B cell (primary cell): Measurements from ENCODE around the gene C3orf49. TPM values are rescaled to one million over a fixed set of nuclear protein-coding genes. Genes with fewer than 3 reads are reported as not detected.

Experiments used
- ATAC-seq: fragments of 200-7000 bp; cut with Tn5 transposase; one replicate; pipeline ENCODE4 v1.10.0; 2021; ENCODE audit warnings: low read depth, mild to moderate bottlenecking, moderate number of reproducible peaks, moderate library complexity
- CTCF ChIA-PET: fragments of 350-600 bp; sonication (Branson Sonifier 250); formaldehyde crosslinking; loops from one replicate; lab custom pipeline; 2021; ENCODE audit warnings: antibody characterized with exemption, inconsistent platforms; lab: Charles Lee
- POLR2A ChIA-PET: fragments of 350-600 bp; sonication (Branson Sonifier 250); formaldehyde crosslinking; loops from one replicate; lab custom pipeline; 2021; ENCODE audit warnings: antibody characterized with exemption; lab: Charles Lee
- DNase-seq: peaks from one replicate; pipeline ENCODE4 v3.0.0; 2013
- H2AFZ ChIP-seq: 2 replicates; pipeline ENCODE4 v1.6.1; 2012; ENCODE audit warnings: mild to moderate bottlenecking, low read depth, low read length; ENCODE audit not compliant: insufficient read depth, poor library complexity, severe bottlenecking
- H3K27ac ChIP-seq, 2 donors: 1 replicate in 1 of 2; 2 replicates in 1 of 2; pipeline ENCODE4 v1.5.1; 2012 to 2013; ENCODE audit warnings: low read length in 2 of 2, mild to moderate bottlenecking in 2 of 2, moderate library complexity in 1 of 2
- H3K27me3 ChIP-seq, 4 experiments: fragments of 200-600 bp in 1 of 4; sonication (generic) in 1 of 4; replicated peaks in 1 of 4; 1 replicate in 2 of 4; 2 replicates in 2 of 4; pipeline versions ENCODE4 v1.6.1 to v1.7.0; 2013 to 2016; ENCODE audit warnings: low read length in 3 of 4, mild to moderate bottlenecking in 2 of 4, mixed read lengths in 1 of 4, moderate library complexity in 1 of 4; ENCODE audit not compliant: insufficient read depth in 4 of 4, control insufficient read depth in 3 of 4; ENCODE audit errors: control extremely low read depth in 1 of 4
- H3K36me3 ChIP-seq, 2 experiments: replicated peaks in 1 of 2; 1 replicate in 1 of 2; 2 replicates in 1 of 2; pipeline versions ENCODE4 v1.6.1 to v1.7.1; 2013; ENCODE audit warnings: low read length in 1 of 2; ENCODE audit not compliant: insufficient read depth in 2 of 2, control insufficient read depth in 1 of 2; ENCODE audit errors: control extremely low read depth in 1 of 2, extremely low read depth in 1 of 2
- H3K4me1 ChIP-seq, 2 donors: fragments of 200-600 bp in 1 of 2; sonication (generic) in 1 of 2; 1 replicate in 1 of 2; 2 replicates in 1 of 2; pipeline versions ENCODE4 v1.5.1 to v1.6.1; 2013 to 2017; ENCODE audit warnings: low read length in 2 of 2; ENCODE audit not compliant: control insufficient read depth in 2 of 2, insufficient read depth in 2 of 2
- H3K4me2 ChIP-seq: replicated peaks from 2 replicates; pipeline ENCODE3; 2012; ENCODE audit warnings: mild to moderate bottlenecking, low read depth, low read length; ENCODE audit not compliant: poor library complexity, severe bottlenecking
- H3K4me3 ChIP-seq, 5 experiments: fragments of 200-600 bp in 1 of 5; sonication (generic) in 1 of 5; 1 replicate in 3 of 5; 2 replicates in 2 of 5; pipeline versions ENCODE4 v1.5.1 to v1.7.0; 2011 to 2016; ENCODE audit warnings: low read length in 4 of 5, mild to moderate bottlenecking in 4 of 5, low read depth in 2 of 5, control low read depth in 1 of 5, moderate library complexity in 1 of 5; ENCODE audit not compliant: insufficient read depth in 1 of 5; ENCODE audit errors: control extremely low read depth in 1 of 5, extremely low read depth in 1 of 5
- H3K79me2 ChIP-seq: fragments of 200-600 bp; sonication (generic); one replicate; pipeline ENCODE4 v1.6.0; 2016; ENCODE audit warnings: low read length; ENCODE audit not compliant: control insufficient read depth, insufficient read depth
- H3K9ac ChIP-seq: fragments of 200-600 bp; sonication (generic); 2 replicates; pipeline ENCODE4 v1.6.1; 2017; ENCODE audit warnings: mild to moderate bottlenecking, low read length, moderate library complexity
- H3K9me3 ChIP-seq, 3 donors: one replicate each; pipeline versions ENCODE4 v1.6.1 to v1.7.1; 2013; ENCODE audit warnings: low read length in 2 of 3; ENCODE audit not compliant: control insufficient read depth in 2 of 3, insufficient read depth in 1 of 3; ENCODE audit errors: control extremely low read depth in 1 of 3
- H4K20me1 ChIP-seq: 2 replicates; pipeline ENCODE4 v1.6.0; 2012; ENCODE audit warnings: mild to moderate bottlenecking, low read length; ENCODE audit not compliant: insufficient read depth, control insufficient read depth, poor library complexity, severe bottlenecking
- H3K27ac Mint-ChIP-seq: one replicate; pipeline ENCODE4 v1.8.0; 2021; ENCODE audit warnings: mixed read lengths
- H3K27me3 Mint-ChIP-seq: one replicate; pipeline ENCODE4 v1.8.0; 2021; ENCODE audit warnings: mixed read lengths
- H3K4me1 Mint-ChIP-seq: one replicate; pipeline ENCODE4 v1.8.0; 2021; ENCODE audit warnings: mixed read lengths
- H3K4me3 Mint-ChIP-seq: one replicate; pipeline ENCODE4 v1.8.0; 2021; ENCODE audit warnings: mixed read lengths
- H3K9me3 Mint-ChIP-seq: one replicate; pipeline ENCODE4 v1.8.0; 2022; ENCODE audit warnings: mixed read lengths; ENCODE audit not compliant: insufficient read depth
- EZH2 ChIP-seq: IDR thresholded peaks from 2 replicates; pipeline ENCODE4 v1.6.1; 2012; ENCODE audit warnings: borderline replicate concordance, low read depth, mild to moderate bottlenecking, moderate library complexity, low read length; ENCODE audit not compliant: insufficient read depth, poor library complexity, severe bottlenecking
- WGBS: methylation state at CpG from one replicate; pipeline ENCODE4 v1.1.5; 2013; ENCODE audit warnings: missing lambda C conversion rate; ENCODE audit not compliant: insufficient coverage; 5-methylcytosine and 5-hydroxymethylcytosine counted together
- intact Hi-C: fragments of 100-400 bp; cut with micrococcal nuclease; formaldehyde crosslinking; loops from one replicate; pipeline ENCODE4 v1.10.0; 2022
- polyA plus RNA-seq: library from polyadenylated mRNA; depleted of rRNA; stranded (reverse); fragments of >200 nt; gene quantifications from 2 replicates; pipeline ENCODE4 v1.2.3, GENCODE V29; 2012
- total RNA-seq, 2 donors: library from RNA; stranded (reverse); fragments of 120-200 nt in 1 of 2; gene quantifications; 1 replicate in 1 of 2; 2 replicates in 1 of 2; pipeline versions ENCODE4 v1.2.3 to v1.2.4, GENCODE V29; 2013 to 2022
- TF ChIP-seq, protein P1 (sequence below): fragments of 200-600 bp; IDR thresholded peaks from one replicate; pipeline ENCODE4 v1.8.0; 2022; ENCODE audit warnings: antibody characterized with exemption, mild to moderate bottlenecking

Gene C3orf49
- total and polyA plus RNA-seq, 2 donors (not counting 1 experiment from before 2014, with no cell fraction given): not detected

- H2AFZ ChIP-seq: no peak overlapping the region
- POLR2A ChIA-PET: no interaction called here
Measured at GRCh38 chr3:63795438-63795837, 23.7 kb upstream of the C3orf49 start.

DNA sequence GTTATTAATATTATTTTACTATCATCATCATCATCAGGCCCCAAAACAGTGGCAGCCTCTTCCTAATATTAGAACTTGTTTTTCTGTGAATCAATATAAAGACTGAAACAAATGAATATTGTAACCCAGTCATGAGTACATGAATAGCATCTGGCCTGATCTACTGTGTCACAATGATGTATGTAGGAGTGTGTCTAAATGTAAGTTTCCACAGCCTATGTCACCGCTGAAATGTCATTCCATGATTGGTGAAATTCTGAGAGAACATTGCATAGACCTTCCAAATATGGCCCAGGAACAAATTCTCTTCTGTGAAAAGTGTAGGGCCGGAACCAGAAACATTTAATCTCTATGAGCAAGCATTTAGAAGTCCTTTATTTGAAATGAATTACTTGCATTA is 20.6 kb upstream of the C3orf49 start:
- POLR2A ChIA-PET: no interaction called here

More at GRCh38 chr3:63795438-63795837, 23.7 kb upstream of the C3orf49 start:
- Mint-ChIP-seq H3K4me3 (no peak overlapping the region), H3K4me1 (no peaks in the 10 kb centered on the region), H3K9me3 (no peaks in the 10 kb centered on the region), H3K27ac (no peak overlapping the region), H3K27me3 (peaks cover 7% of the 10 kb centered on the region)
- H3K36me3 ChIP-seq: no peaks in the 10 kb centered on the region
- WGBS: 87% methylated on average over 6 of the region's 6 CpGs
- H3K4me3 ChIP-seq: no peak overlapping the region
- no peaks in the 10 kb centered on the region for H4K20me1 ChIP-seq
- H3K79me2 ChIP-seq: no peaks in the 10 kb centered on the region
- H3K9me3 ChIP-seq: no peaks in the 10 kb centered on the region
- H3K27ac ChIP-seq: no peak overlapping the region
- H3K4me2 ChIP-seq: no peak overlapping the region
- intact Hi-C loops: no loop called here
- TF ChIP-seq EZH2: no peak
- TF ChIP-seq, protein P1, sequence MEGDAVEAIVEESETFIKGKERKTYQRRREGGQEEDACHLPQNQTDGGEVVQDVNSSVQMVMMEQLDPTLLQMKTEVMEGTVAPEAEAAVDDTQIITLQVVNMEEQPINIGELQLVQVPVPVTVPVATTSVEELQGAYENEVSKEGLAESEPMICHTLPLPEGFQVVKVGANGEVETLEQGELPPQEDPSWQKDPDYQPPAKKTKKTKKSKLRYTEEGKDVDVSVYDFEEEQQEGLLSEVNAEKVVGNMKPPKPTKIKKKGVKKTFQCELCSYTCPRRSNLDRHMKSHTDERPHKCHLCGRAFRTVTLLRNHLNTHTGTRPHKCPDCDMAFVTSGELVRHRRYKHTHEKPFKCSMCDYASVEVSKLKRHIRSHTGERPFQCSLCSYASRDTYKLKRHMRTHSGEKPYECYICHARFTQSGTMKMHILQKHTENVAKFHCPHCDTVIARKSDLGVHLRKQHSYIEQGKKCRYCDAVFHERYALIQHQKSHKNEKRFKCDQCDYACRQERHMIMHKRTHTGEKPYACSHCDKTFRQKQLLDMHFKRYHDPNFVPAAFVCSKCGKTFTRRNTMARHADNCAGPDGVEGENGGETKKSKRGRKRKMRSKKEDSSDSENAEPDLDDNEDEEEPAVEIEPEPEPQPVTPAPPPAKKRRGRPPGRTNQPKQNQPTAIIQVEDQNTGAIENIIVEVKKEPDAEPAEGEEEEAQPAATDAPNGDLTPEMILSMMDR: no peak
- ATAC-seq: no peak
- H3K9ac ChIP-seq: no peak overlapping the region
- CTCF ChIA-PET: no interaction called here
- H3K4me1 ChIP-seq: no peaks in the 10 kb centered on the region
- no peak for DNase-seq
- peaks cover 0 to 4% (median 0%) of the 10 kb centered on the region in 4 experiments for H3K27me3 ChIP-seq

More for the DNA sequence above, 20.6 kb upstream of the C3orf49 start:
- H3K27ac Mint-ChIP-seq: no peak overlapping the region
- peaks cover 4% of the 10 kb centered on the region for H3K27me3 Mint-ChIP-seq
- Histone ChIP-seq H3K4me1 (no peaks in the 10 kb centered on the region), H3K79me2 (no peaks in the 10 kb centered on the region), H3K27me3 (peaks cover 0 to 4% (median 0%) of the 10 kb centered on the region in 4 experiments), H3K27ac (no peak overlapping the region), H4K20me1 (no peaks in the 10 kb centered on the region), H3K4me3 (no peak overlapping the region), H3K4me2 (no peak overlapping the region), H3K36me3 (no peaks in the 10 kb centered on the region), H3K9ac (no peak overlapping the region), H3K9me3 (no peaks in the 10 kb centered on the region), H2AFZ (no peak overlapping the region)
- intact Hi-C loops: no loop called here
- no peak for ATAC-seq
- no peaks in the 10 kb centered on the region for H3K9me3 Mint-ChIP-seq
- TF ChIP-seq, protein P1: no peak
- no peak for TF ChIP-seq EZH2
- DNase-seq: no peak
- CTCF ChIA-PET: no interaction called here
- no peaks in the 10 kb centered on the region for H3K4me1 Mint-ChIP-seq
- H3K4me3 Mint-ChIP-seq: no peak overlapping the region
- WGBS: 83% methylated on average over 1 of the region's 2 CpGs
